DND-41 (cell line): ENCODE measurements around the gene ABCB4.

Experiments
- ATAC-seq: fragments of 200-7000 bp; cut with Tn5 transposase; 3 replicates; pipeline ENCODE4 v1.9.1; 2021; ENCODE audit warnings: low read depth; ENCODE audit not compliant: insufficient read depth
- DNase-seq: peaks from one replicate; pipeline ENCODE4 v3.0.0-alpha.2; 2020
- H2AFZ ChIP-seq: 2 replicates; pipeline ENCODE4 v1.6.0; 2012; ENCODE audit warnings: low read depth, low read length
- H3K27ac ChIP-seq: 2 replicates; pipeline ENCODE4 v1.5.1; 2012; ENCODE audit warnings: low read length, inconsistent platforms
- H3K27me3 ChIP-seq: fragments of 200-600 bp; sonication (generic); 2 replicates; pipeline ENCODE4 v1.6.0; 2012; ENCODE audit warnings: low read length, mild to moderate bottlenecking, inconsistent platforms; ENCODE audit not compliant: insufficient read depth, poor library complexity
- H3K36me3 ChIP-seq: 2 replicates; pipeline ENCODE4 v1.5.1; 2012; ENCODE audit warnings: low read length, inconsistent platforms; ENCODE audit not compliant: insufficient read depth
- H3K4me1 ChIP-seq: 2 replicates; pipeline ENCODE4 v1.5.1; 2012; ENCODE audit warnings: mild to moderate bottlenecking, low read length; ENCODE audit not compliant: insufficient read depth
- H3K4me2 ChIP-seq: 2 replicates; pipeline ENCODE4 v1.6.0; 2012; ENCODE audit warnings: mild to moderate bottlenecking, moderate library complexity, low read length, inconsistent platforms; ENCODE audit not compliant: insufficient read depth
- H3K4me3 ChIP-seq, 2 experiments: fragments of 200-600 bp in 1 of 2; shearing (Covaris generic) in 1 of 2; 2 replicates each; pipeline ENCODE4 v1.5.1; 2012 to 2016; ENCODE audit warnings: inconsistent platforms in 2 of 2, low read length in 2 of 2, mild to moderate bottlenecking in 2 of 2, low read depth in 1 of 2, moderate library complexity in 1 of 2
- H3K79me2 ChIP-seq: 2 replicates; pipeline ENCODE4 v1.6.0; 2012; ENCODE audit warnings: low read length, inconsistent platforms; ENCODE audit not compliant: insufficient read depth
- H3K9ac ChIP-seq: 2 replicates; pipeline ENCODE4 v1.6.0; 2012; ENCODE audit warnings: low read depth, mild to moderate bottlenecking, inconsistent platforms, low read length, moderate library complexity
- H3K9me3 ChIP-seq: 2 replicates; pipeline ENCODE4 v1.5.1; 2012; ENCODE audit warnings: low read length, moderate library complexity, mild to moderate bottlenecking, inconsistent platforms; ENCODE audit not compliant: insufficient read depth, severe bottlenecking
- H4K20me1 ChIP-seq: 2 replicates; pipeline ENCODE4 v1.6.0; 2012; ENCODE audit warnings: low read length; ENCODE audit not compliant: insufficient read depth
- CTCF ChIP-seq: IDR thresholded peaks from 2 replicates; pipeline ENCODE4 v1.5.1; 2012; ENCODE audit warnings: borderline replicate concordance, low read length, moderate library complexity, mild to moderate bottlenecking; ENCODE audit not compliant: poor library complexity, severe bottlenecking; ENCODE audit errors: extremely low read depth
- EZH2 ChIP-seq: IDR thresholded peaks from 3 replicates; pipeline ENCODE4 v1.6.1; 2012; ENCODE audit warnings: borderline replicate concordance, low read depth, mild to moderate bottlenecking, moderate library complexity, low read length, inconsistent platforms; ENCODE audit not compliant: severe bottlenecking

ABCB4 gene

GRCh38 chr7:87448388-87448787, 27.1 kb downstream of the ABCB4 start:
- no peaks in the 10 kb centered on the region for H3K9me3 ChIP-seq
- peaks cover 5% of the 10 kb centered on the region for H3K27me3 ChIP-seq
- H3K9ac ChIP-seq: no peak overlapping the region
- no peak for TF ChIP-seq CTCF
- no peak for TF ChIP-seq EZH2
- H2AFZ ChIP-seq: no peak overlapping the region
- H3K4me1 ChIP-seq: no peaks in the 10 kb centered on the region
- no peaks in the 10 kb centered on the region for H3K36me3 ChIP-seq
- H3K4me2 ChIP-seq: no peak overlapping the region
- ATAC-seq (peak; percentile 27; the same call in 1 of the 3 replicates), DNase-seq (no peak)
- H3K27ac ChIP-seq: no peak overlapping the region
- H3K4me3 ChIP-seq: no peak overlapping the region
- no peaks in the 10 kb centered on the region for H3K79me2 ChIP-seq
- H4K20me1 ChIP-seq: no peaks in the 10 kb centered on the region

DNA sequence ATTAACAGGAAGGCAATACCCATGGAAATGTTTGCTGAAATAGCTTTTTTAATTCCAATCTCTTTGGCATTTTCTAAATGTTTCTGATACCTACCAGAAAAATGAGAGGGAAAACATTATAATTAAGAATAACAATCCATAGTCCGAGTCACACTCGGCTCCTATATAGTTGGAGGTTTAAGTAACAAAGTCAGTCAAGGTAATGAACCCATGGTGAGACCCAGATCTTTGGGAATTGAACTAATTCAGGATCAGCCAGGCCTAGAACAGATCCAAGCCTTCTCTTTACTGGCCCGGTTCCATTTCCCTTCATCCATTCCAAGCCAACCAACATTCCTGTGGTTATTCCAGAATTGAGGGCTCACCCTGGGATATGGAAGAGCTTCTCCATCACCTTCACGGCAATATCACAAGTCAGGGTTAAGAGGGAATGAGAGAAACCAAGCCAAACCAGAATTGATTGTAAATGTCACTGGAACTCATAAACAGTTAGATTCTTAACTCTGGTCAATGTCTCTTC, 28.3 kb downstream of the ABCB4 start:
- H3K4me2 ChIP-seq: no peak overlapping the region
- H3K36me3 ChIP-seq: no peaks in the 10 kb centered on the region
- TF ChIP-seq EZH2 (no peak), CTCF (no peak)
- ATAC-seq (no peak), DNase-seq (no peak)
- no peak overlapping the region for H2AFZ ChIP-seq
- no peaks in the 10 kb centered on the region for H4K20me1 ChIP-seq
- peaks cover 5% of the 10 kb centered on the region for H3K27me3 ChIP-seq
- no peak overlapping the region for H3K9ac ChIP-seq
- no peaks in the 10 kb centered on the region for H3K9me3 ChIP-seq
- H3K4me3 ChIP-seq: no peak overlapping the region
- no peaks in the 10 kb centered on the region for H3K79me2 ChIP-seq
- H3K27ac ChIP-seq: no peak overlapping the region
- no peaks in the 10 kb centered on the region for H3K4me1 ChIP-seq

- H3K36me3 ChIP-seq: no peaks in the 10 kb centered on the region
- no peaks in the 10 kb centered on the region for H3K4me1 ChIP-seq
- H3K4me2 ChIP-seq: no peak overlapping the region
- no peak for DNase-seq
- H3K9ac ChIP-seq: no peak overlapping the region
- H4K20me1 ChIP-seq: no peaks in the 10 kb centered on the region
- no peak overlapping the region for H2AFZ ChIP-seq
- no peak overlapping the region for H3K4me3 ChIP-seq
- no peak overlapping the region for H3K27ac ChIP-seq
- TF ChIP-seq EZH2 (no peak), CTCF (no peak)
- no peaks in the 10 kb centered on the region for H3K79me2 ChIP-seq
- H3K9me3 ChIP-seq: no peaks in the 10 kb centered on the region
- ATAC-seq: no peak
- peaks cover 5% of the 10 kb centered on the region for H3K27me3 ChIP-seq
Measured at GRCh38 chr7:87445897-87446296, 29.6 kb downstream of the ABCB4 start.

DNA sequence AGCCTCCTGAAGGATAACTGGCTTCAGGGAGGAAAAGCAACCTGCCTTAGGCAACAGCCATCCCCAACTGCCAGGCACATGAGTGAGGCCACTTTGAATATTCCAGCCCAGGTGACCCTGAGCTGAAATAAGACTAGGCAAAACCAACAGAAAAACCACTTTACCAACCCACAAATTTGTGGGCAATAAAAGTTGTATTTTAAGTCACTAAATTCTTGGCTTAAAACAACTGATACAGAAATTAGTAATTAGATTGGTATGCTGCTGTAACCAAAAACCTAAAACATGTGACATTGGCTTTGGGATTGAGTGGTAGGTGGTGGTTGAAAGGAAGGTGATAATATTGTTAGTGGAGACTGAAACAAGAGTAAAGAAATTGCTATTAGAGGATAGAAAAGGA, 39.9 kb downstream of the ABCB4 start:
- TF ChIP-seq CTCF (no peak), EZH2 (no peak)
- Histone ChIP-seq H4K20me1 (no peaks in the 10 kb centered on the region), H3K4me1 (no peaks in the 10 kb centered on the region), H3K4me3 (no peak overlapping the region), H3K9me3 (no peaks in the 10 kb centered on the region), H3K79me2 (no peaks in the 10 kb centered on the region), H3K27me3 (no peaks in the 10 kb centered on the region), H2AFZ (no peak overlapping the region), H3K36me3 (no peaks in the 10 kb centered on the region), H3K27ac (no peak overlapping the region), H3K4me2 (no peak overlapping the region), H3K9ac (no peak overlapping the region)
- DNase-seq (no peak), ATAC-seq (no peak)
